NCI-H2196 (cell line): ENCODE measurements around the gene TM7SF2.
A peak's percentile ranks its signal among the peaks of the same experiment; 100 is the strongest.
"Not testable (repeated sequence)": the region's sequence is repeated elsewhere in the genome, so short reads cannot be mapped to it uniquely, and the experiment has no call there.

Experiments
- DNase-seq: peaks from one replicate; lab custom pipeline; 2025; ENCODE audit not compliant: unreplicated experiment; lab: John Stamatoyannopoulos, UW

TM7SF2 gene

GRCh38 chr11:65114538-65115171 lies 3.0 kb downstream of the TM7SF2 start:
- no peak for DNase-seq

- no peak for DNase-seq
These were observed 3.9 kb downstream of the TM7SF2 start for GRCh38 chr11:65115361-65116082.

GRCh38 chr11:65116370-65117205 lies 4.9 kb downstream of the TM7SF2 start:
- DNase-seq, result peak; percentile 38

GRCh38 chr11:65117206-65118096 lies 5.8 kb downstream of the TM7SF2 start, which contains the start of gene ZNHIT2:
Gene ZNHIT2, minus strand, starts transcription at chr11:65117701. Its CDS starts 48 bp downstream, at chr11:65117653.
- DNase-seq, result peak; percentile 99

- no peak for DNase-seq
These were observed 6.6 kb downstream of the TM7SF2 start for GRCh38 chr11:65118097-65118837.

- DNase-seq, result not testable (repeated sequence)
These were observed 7.4 kb downstream of the TM7SF2 start for GRCh38 chr11:65118891-65119669.

- DNase-seq, result no peak
These were observed 8.0 kb downstream of the TM7SF2 start for GRCh38 chr11:65119670-65119995.

- DNase-seq, result no peak
These were observed 9.2 kb downstream of the TM7SF2 start for GRCh38 chr11:65120831-65121230.

GRCh38 chr11:65121447-65121864 lies 9.8 kb downstream of the TM7SF2 start:
- DNase-seq, result no peak

GRCh38 chr11:65121865-65122696 lies 10.4 kb downstream of the TM7SF2 start, which contains the start of the genes FAU and MRPL49:
Gene FAU, minus strand, starts transcription at chr11:65122134. Its CDS starts 321 bp downstream, at chr11:65121813.
Gene MRPL49, plus strand, starts transcription at chr11:65122321. Its CDS starts 26 bp downstream, at chr11:65122347.
- DNase-seq, result peak; percentile 99

- DNase-seq, result no peak
These were observed 13.0 kb downstream of the TM7SF2 start for GRCh38 chr11:65124480-65125196.

- no peak for DNase-seq
These were observed 13.8 kb downstream of the TM7SF2 start for GRCh38 chr11:65125197-65126056.

GRCh38 chr11:65126624-65127274 lies 15.1 kb downstream of the TM7SF2 start:
- DNase-seq, result no peak

GRCh38 chr11:65127473-65128181 lies 16.0 kb downstream of the TM7SF2 start:
- no peak for DNase-seq
